Kidney glomerular epithelial cell (primary cell): Measurements from ENCODE around the gene GLIS1.

Source experiments
- DNase-seq: peaks from one replicate; lab custom pipeline; 2025; lab: John Stamatoyannopoulos, UW

GLIS1 gene

GRCh38 chr1:53462769-53463501 lies 276.0 kb downstream of the GLIS1 start:
- no peak for DNase-seq

DNA sequence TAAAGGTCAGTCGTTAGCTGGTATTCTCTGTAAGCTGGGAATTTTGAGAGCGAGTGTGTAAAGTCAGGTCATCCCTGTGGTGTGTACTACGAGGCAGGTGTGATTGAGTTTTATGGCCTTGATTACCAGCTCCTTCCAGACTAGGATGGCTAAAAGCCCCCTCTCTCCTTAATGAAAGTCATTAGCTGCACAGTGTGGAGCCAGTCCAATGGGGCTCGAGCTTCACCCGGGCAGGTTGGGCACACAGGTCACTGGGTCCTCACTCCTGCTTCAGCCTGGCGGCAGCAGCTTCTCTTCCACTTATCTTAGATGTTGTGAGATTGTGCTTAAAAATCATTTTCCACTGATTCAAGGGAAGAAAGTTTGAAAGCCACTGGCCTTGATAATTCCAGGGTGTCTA lies 276.8 kb downstream of the GLIS1 start:
- DNase-seq = no peak

- no peak for DNase-seq
Measured at GRCh38 chr1:53461323-53462044, 277.5 kb downstream of the GLIS1 start.

DNA sequence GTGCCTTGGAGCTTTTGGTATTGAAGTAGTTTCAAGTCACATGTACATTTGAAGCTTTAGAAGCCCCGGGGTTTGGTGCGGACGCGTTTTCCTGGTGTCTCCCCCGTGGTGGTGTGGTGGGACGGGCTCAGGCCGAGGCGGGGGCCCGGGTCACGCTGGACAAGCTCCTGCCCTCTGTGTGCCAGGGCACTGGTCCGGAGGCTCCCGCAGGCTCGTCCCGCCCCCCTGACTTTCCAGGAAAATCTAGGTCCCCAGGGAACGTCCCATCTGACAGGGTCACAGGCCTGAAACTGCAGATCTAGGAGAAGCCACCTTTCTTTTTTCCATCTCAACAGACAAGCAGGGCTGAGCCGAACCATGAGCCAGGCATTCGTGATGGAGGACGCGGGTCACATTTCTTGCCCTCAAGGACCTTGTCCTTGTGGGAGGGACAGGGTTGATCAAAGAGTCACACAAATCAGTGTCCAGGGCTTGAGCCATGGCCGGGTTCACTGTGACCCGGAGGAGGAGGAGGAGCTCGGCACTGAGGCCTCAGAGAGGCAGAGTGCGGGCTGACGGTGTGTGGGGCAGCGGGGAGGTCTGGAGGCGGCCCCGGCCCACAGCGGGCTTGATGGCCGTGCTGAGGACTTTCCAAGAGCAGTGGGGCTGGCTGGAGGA lies 278.2 kb downstream of the GLIS1 start:
- no peak for DNase-seq

DNA sequence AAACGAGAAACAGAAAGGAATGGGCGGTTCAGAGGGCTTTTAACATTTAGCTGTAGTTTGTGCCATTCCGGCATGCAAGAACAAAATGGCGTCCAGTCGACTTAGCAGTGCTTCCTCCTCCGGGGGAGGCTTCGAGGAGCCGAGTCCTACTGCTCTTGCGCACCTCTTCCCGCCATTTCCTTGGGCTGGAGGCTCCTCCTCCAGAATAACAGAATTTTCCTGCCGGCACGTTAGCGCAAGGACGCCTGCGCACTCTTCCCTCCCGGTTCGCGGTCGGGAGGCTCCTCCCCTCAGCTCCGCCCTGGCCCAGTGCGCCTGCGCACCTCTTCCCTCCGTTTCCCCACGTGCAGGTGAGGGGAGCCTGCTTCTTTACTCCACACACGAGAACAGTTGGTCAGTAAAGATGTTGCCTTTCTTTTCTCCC lies 278.7 kb downstream of the GLIS1 start:
- no peak for DNase-seq

DNA sequence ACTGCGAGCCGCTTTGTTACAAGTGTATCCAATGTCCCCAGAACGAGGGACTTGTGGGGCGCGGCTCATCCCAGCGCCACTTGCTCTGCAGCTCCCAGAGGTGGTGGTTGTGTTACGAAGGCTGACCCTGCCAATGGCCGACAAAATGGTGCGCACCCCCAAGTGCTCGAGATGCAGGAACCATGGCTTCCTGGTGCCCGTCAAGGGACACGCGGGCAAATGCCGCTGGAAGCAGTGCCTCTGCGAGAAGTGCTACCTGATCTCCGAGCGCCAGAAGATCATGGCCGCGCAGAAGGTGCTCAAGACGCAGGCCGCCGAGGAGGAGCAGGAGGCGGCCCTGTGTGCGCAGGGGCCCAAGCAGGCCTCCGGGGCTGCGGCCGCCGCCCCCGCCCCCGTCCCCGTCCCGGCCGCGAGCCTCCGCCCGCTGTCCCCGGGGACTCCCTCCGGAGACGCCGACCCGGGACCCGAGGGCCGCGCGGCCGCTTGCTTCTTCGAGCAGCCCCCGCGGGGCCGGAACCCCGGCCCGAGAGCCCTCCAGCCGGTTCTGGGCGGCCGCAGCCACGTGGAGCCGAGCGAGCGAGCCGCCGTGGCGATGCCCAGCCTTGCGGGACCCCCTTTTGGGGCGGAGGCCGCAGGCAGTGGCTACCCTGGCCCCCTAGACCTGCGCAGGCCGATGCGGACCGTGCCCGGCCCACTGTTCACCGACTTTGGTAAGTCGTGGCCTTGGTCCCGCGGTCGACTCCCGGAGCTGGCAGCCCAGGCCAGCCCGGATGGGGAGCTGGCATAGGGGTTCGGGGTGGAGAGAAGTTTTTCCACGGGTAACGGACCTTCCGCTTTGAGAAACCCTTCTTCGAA lies 279.4 kb downstream of the GLIS1 start, which contains the start of gene DMRTB1:
DMRTB1 (plus strand) TSS at position 79 of the 855 bp plus-strand sequence; CDS start at position 134, 55 bp downstream.
- DNase-seq = no peak

GRCh38 chr1:53458634-53459033 lies 280.3 kb downstream of the GLIS1 start:
- DNase-seq = no peak
